ENCODE data around the gene IGFBP6. TPM values are rescaled to one million over a fixed set of nuclear protein-coding genes. Genes with fewer than 3 reads are reported as not detected.
"Not testable (repeated sequence)": the region's sequence is repeated elsewhere in the genome, so short reads cannot be mapped to it uniquely, and the experiment has no call there.

Gene IGFBP6
- total RNA-seq, 2 experiments from 2014 or later: 3.7 to 6.4 TPM

DNA sequence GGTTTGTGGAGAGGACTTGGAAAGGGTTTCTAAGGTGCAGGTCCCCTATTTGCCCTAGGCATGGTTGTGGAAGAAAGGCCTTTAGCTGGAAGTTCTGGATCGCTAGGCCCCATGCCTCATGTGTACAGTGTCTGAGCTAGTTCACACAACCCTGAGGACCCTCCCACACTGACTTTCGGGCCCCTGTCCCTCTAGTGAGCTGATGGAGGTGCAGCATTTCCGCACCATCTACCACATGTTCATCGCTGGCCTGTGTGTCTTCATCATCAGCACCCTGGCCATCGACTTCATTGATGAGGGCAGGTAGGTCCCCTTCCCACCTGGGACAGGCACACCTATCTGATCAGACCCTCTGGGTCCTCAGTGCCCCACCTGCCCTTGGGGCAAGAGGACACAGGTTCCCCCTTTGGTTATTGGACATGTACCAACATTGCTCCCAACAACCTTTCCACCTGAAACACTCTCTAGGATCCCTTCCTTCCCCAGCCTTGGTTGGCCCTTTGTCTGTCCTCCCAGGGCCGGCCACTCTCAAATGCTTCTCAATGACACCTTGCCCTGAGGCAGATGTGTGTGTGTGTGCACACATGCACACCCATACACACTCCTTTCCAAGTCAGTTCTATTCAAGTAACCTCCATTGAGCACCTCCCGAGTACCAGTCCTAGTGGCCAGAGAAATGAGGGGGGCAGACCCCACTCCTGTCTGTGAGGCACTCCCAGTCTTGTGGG is 8.4 kb downstream of the IGFBP6 start:
- no peaks in the 10 kb centered on the region for H3K9me3 Mint-ChIP-seq
- H3K27ac Mint-ChIP-seq: no peak overlapping the region
- H3K36me3 Mint-ChIP-seq (ENCODE audit: low read depth): no peaks in the 10 kb centered on the region
- CTCF ChIA-PET: interaction anchor here (0.5 to 9.4 kb wide), 4 partner anchors 13 to 222 kb away, joined by 3 to 360 read pairs (median 4); partner anchors contain the start of gene SPRYD3
- intact Hi-C loops (cut with micrococcal nuclease): no loop called here
- H3K27me3 Mint-ChIP-seq (ENCODE audit: low read depth): no peaks in the 10 kb centered on the region
- no peak overlapping the region for H3K4me3 Mint-ChIP-seq
- no peak for DNase-seq
- H3K4me1 Mint-ChIP-seq (ENCODE audit: low read depth): peaks cover 18% of the 10 kb centered on the region

- intact Hi-C loops (cut with micrococcal nuclease): no loop called here
- H3K9me3 Mint-ChIP-seq: no peaks in the 10 kb centered on the region
- H3K27ac Mint-ChIP-seq: no peak overlapping the region
Measured at GRCh38 chr12:53107122-53107521, 9.7 kb downstream of the IGFBP6 start.

DNA sequence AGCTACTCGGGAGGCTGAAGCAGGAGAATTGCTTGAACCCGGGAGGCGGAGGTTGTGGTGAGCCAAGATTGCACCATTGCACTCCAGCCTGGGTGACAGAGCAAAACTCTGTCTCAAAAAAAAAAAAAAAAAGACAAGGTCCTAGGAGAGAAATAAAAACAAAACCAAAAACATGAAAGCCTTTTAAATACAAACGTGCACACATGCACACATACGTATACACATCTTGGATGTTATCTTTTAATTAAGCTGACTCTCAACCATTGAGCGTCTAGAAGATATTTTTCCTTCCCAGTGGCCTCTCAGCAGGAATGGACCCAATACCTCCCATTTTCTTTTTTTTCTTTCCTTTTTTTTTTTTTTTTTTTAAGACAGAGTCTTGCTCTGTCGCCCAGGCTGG is 15.0 kb downstream of the IGFBP6 start:
- H3K4me3 Mint-ChIP-seq; H3K9me3 Mint-ChIP-seq; H3K4me1 Mint-ChIP-seq (ENCODE audit: low read depth); H3K27me3 Mint-ChIP-seq (ENCODE audit: low read depth); intact Hi-C loops (cut with micrococcal nuclease); DNase-seq; H3K27ac Mint-ChIP-seq; H3K36me3 Mint-ChIP-seq (ENCODE audit: low read depth): not testable (repeated sequence)
- CTCF ChIA-PET: interaction anchor here (0.7 to 1.4 kb wide), 2 partner anchors 13 to 29 kb away, joined by 4 read pairs; no protein-coding TSS in a partner anchor

More at GRCh38 chr12:53107122-53107521, 9.7 kb downstream of the IGFBP6 start:
- Mint-ChIP-seq H3K4me1 (ENCODE audit: low read depth) (peaks cover 18% of the 10 kb centered on the region), H3K27me3 (ENCODE audit: low read depth) (no peaks in the 10 kb centered on the region), H3K36me3 (ENCODE audit: low read depth) (no peaks in the 10 kb centered on the region), H3K4me3 (no peak overlapping the region)
- CTCF ChIA-PET: no interaction called here
- no peak for DNase-seq

- Mint-ChIP-seq H3K36me3 (ENCODE audit: low read depth) (no peaks in the 10 kb centered on the region), H3K9me3 (no peaks in the 10 kb centered on the region), H3K4me3 (no peak overlapping the region), H3K27ac (no peak overlapping the region), H3K4me1 (ENCODE audit: low read depth) (no peaks in the 10 kb centered on the region), H3K27me3 (ENCODE audit: low read depth) (no peaks in the 10 kb centered on the region)
- DNase-seq: no peak
- CTCF ChIA-PET: no interaction called here
- intact Hi-C loops (cut with micrococcal nuclease): no loop called here
Measured at GRCh38 chr12:53113136-53113705, 15.8 kb downstream of the IGFBP6 start.

DNA sequence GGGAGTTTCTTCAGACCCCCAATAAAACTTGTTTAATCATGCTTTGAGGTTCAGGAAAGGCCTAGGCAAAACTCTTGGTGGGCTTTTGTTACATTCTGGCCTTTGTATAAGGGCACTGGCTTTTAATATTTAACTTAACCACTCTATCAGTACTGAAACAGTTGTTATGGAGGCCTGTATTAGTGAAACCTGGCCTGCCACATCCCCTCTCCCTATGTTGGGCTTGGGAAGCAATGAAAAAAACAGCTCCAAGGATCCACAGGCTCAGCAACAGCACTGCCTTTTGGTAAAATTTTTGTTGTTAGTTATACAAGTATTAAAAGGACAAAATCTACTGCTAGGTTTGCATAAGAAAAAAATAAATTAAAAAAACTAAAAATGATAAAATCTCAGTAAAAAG is 16.5 kb downstream of the IGFBP6 start:
- intact Hi-C loops (cut with micrococcal nuclease): no loop called here
- Mint-ChIP-seq H3K4me1 (ENCODE audit: low read depth) (no peaks in the 10 kb centered on the region), H3K27ac (no peak overlapping the region), H3K27me3 (ENCODE audit: low read depth) (no peaks in the 10 kb centered on the region), H3K9me3 (no peaks in the 10 kb centered on the region), H3K36me3 (ENCODE audit: low read depth) (no peaks in the 10 kb centered on the region), H3K4me3 (no peak overlapping the region)
- no peak for DNase-seq
- CTCF ChIA-PET: no interaction called here

- CTCF ChIA-PET: interaction anchor here (1.0 to 1.2 kb wide), 2 partner anchors 12 to 49 kb away, joined by 3 to 4 read pairs; partner anchors contain the start of gene SOAT2
- no peak overlapping the region for H3K4me3 Mint-ChIP-seq
- intact Hi-C loops (cut with micrococcal nuclease): no loop called here
- DNase-seq: no peak
- no peaks in the 10 kb centered on the region for H3K4me1 Mint-ChIP-seq (ENCODE audit: low read depth)
- no peaks in the 10 kb centered on the region for H3K36me3 Mint-ChIP-seq (ENCODE audit: low read depth)
- H3K9me3 Mint-ChIP-seq: no peaks in the 10 kb centered on the region
- no peaks in the 10 kb centered on the region for H3K27me3 Mint-ChIP-seq (ENCODE audit: low read depth)
- H3K27ac Mint-ChIP-seq: no peak overlapping the region
Measured at GRCh38 chr12:53115112-53115890, 17.8 kb downstream of the IGFBP6 start.

- Mint-ChIP-seq H3K4me3 (no peak overlapping the region), H3K4me1 (ENCODE audit: low read depth) (no peaks in the 10 kb centered on the region), H3K36me3 (ENCODE audit: low read depth) (no peaks in the 10 kb centered on the region), H3K9me3 (no peaks in the 10 kb centered on the region), H3K27ac (no peak overlapping the region), H3K27me3 (ENCODE audit: low read depth) (no peaks in the 10 kb centered on the region)
- no peak for DNase-seq
- intact Hi-C loops (cut with micrococcal nuclease): no loop called here
- CTCF ChIA-PET: interaction anchor here (0.7 to 1.2 kb wide), 3 partner anchors 13 to 381 kb away, joined by 3 to 4 read pairs (median 3); partner anchors contain the start of gene SOAT2
Measured at GRCh38 chr12:53115891-53116648, 18.6 kb downstream of the IGFBP6 start.

- CTCF ChIA-PET: interaction anchor here (1.0 kb wide), 1 partner anchor 37 kb away, joined by 3 read pairs; no protein-coding TSS in a partner anchor
- no peak overlapping the region for H3K27ac Mint-ChIP-seq
- no peaks in the 10 kb centered on the region for H3K4me1 Mint-ChIP-seq (ENCODE audit: low read depth)
- no peaks in the 10 kb centered on the region for H3K27me3 Mint-ChIP-seq (ENCODE audit: low read depth)
- no peak for DNase-seq
- H3K4me3 Mint-ChIP-seq: no peak overlapping the region
- no peaks in the 10 kb centered on the region for H3K9me3 Mint-ChIP-seq
- intact Hi-C loops (cut with micrococcal nuclease): no loop called here
- H3K36me3 Mint-ChIP-seq (ENCODE audit: low read depth): no peaks in the 10 kb centered on the region
Measured at GRCh38 chr12:53118751-53119300, 21.4 kb downstream of the IGFBP6 start.

DNA sequence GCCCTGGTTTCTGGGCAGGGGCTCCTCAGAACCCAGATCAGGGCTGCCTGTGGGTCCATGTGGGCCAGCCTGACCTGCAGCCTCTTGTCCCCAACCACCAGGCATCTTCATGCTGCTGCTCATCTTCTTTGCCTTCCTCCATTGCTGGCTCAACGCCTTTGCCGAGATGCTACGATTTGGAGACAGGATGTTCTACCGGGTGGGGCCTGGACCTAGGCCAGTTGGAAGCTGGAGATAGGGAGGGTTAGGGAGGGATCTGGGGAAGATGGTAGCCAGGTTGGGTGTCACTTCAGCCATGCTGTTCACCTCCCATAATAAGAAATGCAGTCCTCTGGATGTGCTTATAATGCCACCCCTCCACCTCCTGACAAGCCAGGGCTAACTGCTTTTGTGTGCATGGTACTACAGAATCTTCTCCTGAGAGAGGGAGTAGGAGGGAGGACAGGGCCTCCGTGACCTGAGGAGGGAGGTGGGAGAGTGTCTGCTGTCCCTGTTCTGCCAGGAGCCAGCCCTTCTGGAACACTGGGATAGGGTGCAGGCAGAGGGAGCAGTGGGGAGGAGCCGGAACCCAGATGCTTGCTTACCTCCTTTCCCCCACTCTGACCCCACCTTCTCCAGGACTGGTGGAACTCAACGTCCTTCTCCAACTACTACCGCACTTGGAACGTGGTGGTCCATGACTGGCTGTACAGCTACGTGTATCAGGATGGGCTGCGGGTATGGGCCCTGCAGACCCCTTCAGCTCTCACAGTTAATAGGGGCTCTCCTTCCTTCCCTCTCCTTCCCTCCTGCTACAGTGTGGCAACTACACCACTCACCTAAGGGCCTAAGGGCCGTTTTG is 23.4 kb downstream of the IGFBP6 start:
- no peak for DNase-seq
- intact Hi-C loops (cut with micrococcal nuclease): no loop called here
- H3K27ac Mint-ChIP-seq: no peak overlapping the region
- CTCF ChIA-PET: interaction anchor here (0.5 to 0.8 kb wide), 3 partner anchors 21 to 235 kb away, joined by 3 to 4 read pairs (median 3); no protein-coding TSS in a partner anchor
- H3K36me3 Mint-ChIP-seq (ENCODE audit: low read depth): no peaks in the 10 kb centered on the region
- H3K9me3 Mint-ChIP-seq: no peaks in the 10 kb centered on the region
- H3K4me1 Mint-ChIP-seq (ENCODE audit: low read depth): no peaks in the 10 kb centered on the region
- no peak overlapping the region for H3K4me3 Mint-ChIP-seq
- no peaks in the 10 kb centered on the region for H3K27me3 Mint-ChIP-seq (ENCODE audit: low read depth)

DNA sequence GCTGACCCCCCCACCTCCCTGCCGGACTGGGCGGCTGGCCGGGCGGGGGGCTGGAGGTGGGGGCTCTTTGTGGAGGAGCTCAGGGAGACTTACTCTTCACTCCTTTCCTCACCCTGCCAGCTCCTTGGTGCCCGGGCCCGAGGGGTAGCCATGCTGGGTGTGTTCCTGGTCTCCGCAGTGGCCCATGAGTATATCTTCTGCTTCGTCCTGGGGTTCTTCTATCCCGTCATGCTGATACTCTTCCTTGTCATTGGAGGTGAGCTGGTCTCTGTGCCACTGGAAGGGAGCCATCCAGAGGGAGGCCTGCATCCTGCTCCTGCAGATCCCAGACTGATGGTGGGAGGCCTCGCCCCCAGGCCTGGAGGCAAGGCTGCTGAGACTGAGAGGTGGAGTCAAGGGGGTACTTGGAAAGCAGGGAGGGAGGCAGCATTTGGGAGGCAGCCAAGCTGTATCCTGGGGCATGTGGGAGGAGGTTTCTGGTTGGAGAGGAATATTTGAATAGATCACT is 25.5 kb downstream of the IGFBP6 start:
- Mint-ChIP-seq H3K36me3 (ENCODE audit: low read depth) (no peaks in the 10 kb centered on the region), H3K27me3 (ENCODE audit: low read depth) (no peaks in the 10 kb centered on the region), H3K27ac (no peak overlapping the region), H3K9me3 (no peaks in the 10 kb centered on the region), H3K4me3 (no peak overlapping the region), H3K4me1 (ENCODE audit: low read depth) (no peaks in the 10 kb centered on the region)
- intact Hi-C loops (cut with micrococcal nuclease): no loop called here
- DNase-seq: no peak
- CTCF ChIA-PET: no interaction called here

Measured in activated naive CD4-positive, alpha-beta T cell treated with anti-CD3 and anti-CD28 coated beads for 36 hours (primary cell).